Naive thymus-derived CD8-positive, alpha-beta T cell (primary cell): ENCODE results near the gene STMN1. TPM values are rescaled to one million over a fixed set of nuclear protein-coding genes. Genes with fewer than 3 reads are reported as not detected.

ENCODE experiments used
- ATAC-seq, 2 donors: fragments of 150-1000 bp; cut with Tn5 transposase in 1 of 2; sonication (Bioruptor Pico), chemical (Tn5 transposase) in 1 of 2; 1 replicate in 1 of 2; 2 replicates in 1 of 2; pipeline ENCODE4 v1.10.0; 2021; ENCODE audit warnings: mild to moderate bottlenecking in 2 of 2, moderate library complexity in 2 of 2
- POLR2A ChIA-PET: fragments of 350-600 bp; sonication (Branson Sonifier 250); formaldehyde crosslinking; loops from one replicate; lab custom pipeline; 2021; ENCODE audit warnings: antibody characterized with exemption; lab: Charles Lee
- DNase-seq, 10 donors: peaks; one replicate each; pipeline versions ENCODE4 v3.0.0 to v3.0.0-alpha.2; 2020 to 2022
- H3K27ac Mint-ChIP-seq, 10 donors: one replicate each; pipeline ENCODE4 v1.8.0; 2020 to 2022; ENCODE audit warnings: mild to moderate bottlenecking in 10 of 10, mixed read lengths in 10 of 10, moderate library complexity in 4 of 10, inconsistent platforms in 1 of 10
- H3K27me3 Mint-ChIP-seq, 5 donors: one replicate each; pipeline ENCODE4 v1.8.0; 2021 to 2022; ENCODE audit warnings: mixed read lengths in 5 of 5
- H3K36me3 Mint-ChIP-seq, 3 donors: one replicate each; pipeline ENCODE4 v1.8.0; 2020 to 2022; ENCODE audit warnings: mixed read lengths in 3 of 3, mild to moderate bottlenecking in 2 of 3, inconsistent platforms in 1 of 3
- H3K4me1 Mint-ChIP-seq, 4 donors: one replicate each; pipeline ENCODE4 v1.8.0; 2021 to 2022; ENCODE audit warnings: mixed read lengths in 4 of 4
- H3K4me3 Mint-ChIP-seq, 10 donors: one replicate each; pipeline ENCODE4 v1.8.0; 2020 to 2022; ENCODE audit warnings: mild to moderate bottlenecking in 10 of 10, mixed read lengths in 10 of 10, moderate library complexity in 6 of 10, inconsistent platforms in 1 of 10
- H3K9me3 Mint-ChIP-seq, 9 donors: one replicate each; pipeline ENCODE4 v1.8.0; 2020 to 2022; ENCODE audit warnings: mixed read lengths in 9 of 9, mild to moderate bottlenecking in 3 of 9, inconsistent platforms in 1 of 9, moderate library complexity in 1 of 9
- polyA plus RNA-seq, 3 donors: library from polyadenylated mRNA; unstranded; fragments of 300-500 nt; fragmentation: Illumina TruSeq; gene quantifications; one replicate each; pipeline ENCODE4 v1.2.3, GENCODE V29; 2021
- total RNA-seq, 8 experiments: library from RNA in 2 of 8; stranded (reverse) in 2 of 8; gene quantifications; one replicate each; pipeline ENCODE4 v1.2.3 and lab custom pipeline; 2021 to 2026

STMN1 gene
- total and polyA plus RNA-seq, 5 experiments from 2014 or later: 83.3 to 238 (median 197) TPM

DNA sequence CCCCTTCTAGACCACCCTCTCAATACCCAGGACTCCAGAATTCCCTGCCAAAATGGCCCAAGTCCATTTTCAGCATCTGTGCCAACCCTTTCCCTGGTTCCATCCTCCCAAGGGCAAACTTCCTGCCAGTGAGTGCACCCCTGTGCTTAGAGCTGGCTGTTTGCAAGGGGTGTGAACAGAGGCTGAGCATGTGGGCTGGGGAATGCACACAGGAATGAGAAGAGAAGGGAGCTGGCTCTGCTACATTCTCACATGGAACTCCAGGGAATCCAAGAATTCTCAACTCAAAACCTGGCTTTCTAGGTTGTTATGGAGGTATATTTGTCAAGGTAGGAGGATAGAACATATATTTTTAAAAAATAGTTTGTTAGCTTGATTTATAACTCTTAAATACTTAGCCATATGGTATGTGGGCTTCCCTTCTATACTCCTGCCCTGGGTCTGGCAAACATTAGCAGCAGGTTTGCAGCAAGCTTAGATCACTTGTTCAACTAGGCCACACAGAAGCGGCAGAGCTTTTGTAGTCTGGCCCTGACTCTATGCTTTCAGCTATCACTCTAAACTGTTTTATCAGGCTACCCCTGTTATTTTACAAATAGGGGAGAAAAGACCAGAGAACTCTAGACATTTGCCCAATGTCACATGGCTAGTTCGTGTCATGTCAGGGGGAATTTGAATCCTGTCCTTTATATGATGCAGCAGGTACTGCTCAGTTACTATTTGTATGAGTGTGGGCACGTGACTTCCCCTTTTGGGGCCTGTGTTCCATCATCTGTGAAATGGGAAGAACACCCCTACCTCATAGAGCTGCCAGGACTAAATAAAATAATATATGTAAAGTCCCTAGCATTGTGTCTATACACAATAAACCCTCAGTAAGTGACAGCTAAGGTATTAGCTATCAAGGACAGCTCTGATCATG lies 8.1 kb upstream of the STMN1 start:
- ATAC-seq (no peak), DNase-seq (no peak)
- Mint-ChIP-seq H3K27me3 (no peaks in the 10 kb centered on the region), H3K4me1 (peaks cover 7 to 19% (median 13%) of the 10 kb centered on the region in 4 donors), H3K9me3 (no peaks in the 10 kb centered on the region), H3K36me3 (no peaks in the 10 kb centered on the region), H3K27ac (peak overlapping the region in 1 of 10 donors; percentile 73), H3K4me3 (no peak overlapping the region)
- POLR2A ChIA-PET: interaction anchor here (0.6 to 1.7 kb wide), 3 partner anchors 8 to 313 kb away, joined by 5 to 6 read pairs (median 6); no protein-coding TSS in a partner anchor

DNA sequence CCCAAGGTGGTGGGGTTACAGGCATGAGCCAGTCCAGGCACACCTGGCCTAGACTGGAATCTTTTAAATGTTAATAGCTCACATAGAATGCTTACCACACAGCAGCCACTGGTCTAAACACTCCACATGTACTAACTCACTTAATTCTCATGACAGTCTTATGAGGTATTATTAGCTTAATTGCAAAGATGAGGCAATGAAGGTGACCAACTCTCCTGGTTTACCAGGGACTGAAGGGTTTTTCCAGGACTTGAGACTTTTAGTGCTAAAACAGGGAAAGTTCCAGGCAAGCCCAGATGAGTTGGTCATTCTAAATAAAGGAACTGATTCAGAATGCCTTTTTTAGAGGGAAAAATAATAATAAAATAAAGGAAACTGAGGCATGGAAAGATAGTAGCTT lies 7.0 kb upstream of the STMN1 start:
- Mint-ChIP-seq H3K27ac (no peak overlapping the region), H3K36me3 (no peaks in the 10 kb centered on the region), H3K4me1 (peaks cover 7 to 13% (median 9%) of the 10 kb centered on the region in 4 donors), H3K27me3 (no peaks in the 10 kb centered on the region), H3K9me3 (no peaks in the 10 kb centered on the region), H3K4me3 (no peak overlapping the region)
- ATAC-seq: no peak
- POLR2A ChIA-PET: interaction anchor here (1.6 to 1.7 kb wide), 2 partner anchors 10 to 75 kb away, joined by 3 to 6 read pairs; no protein-coding TSS in a partner anchor
- DNase-seq: no peak

- Mint-ChIP-seq H3K27ac (no peak overlapping the region), H3K4me3 (no peak overlapping the region), H3K27me3 (no peaks in the 10 kb centered on the region), H3K4me1 (peaks cover 2 to 7% (median 5%) of the 10 kb centered on the region in 4 donors), H3K36me3 (no peaks in the 10 kb centered on the region), H3K9me3 (no peaks in the 10 kb centered on the region)
- DNase-seq (no peak), ATAC-seq (no peak)
- POLR2A ChIA-PET: interaction anchor here (1.6 to 1.7 kb wide), 2 partner anchors 11 to 76 kb away, joined by 3 to 6 read pairs; no protein-coding TSS in a partner anchor
Measured at GRCh38 chr1:25912076-25912831, 6.0 kb upstream of the STMN1 start.

DNA sequence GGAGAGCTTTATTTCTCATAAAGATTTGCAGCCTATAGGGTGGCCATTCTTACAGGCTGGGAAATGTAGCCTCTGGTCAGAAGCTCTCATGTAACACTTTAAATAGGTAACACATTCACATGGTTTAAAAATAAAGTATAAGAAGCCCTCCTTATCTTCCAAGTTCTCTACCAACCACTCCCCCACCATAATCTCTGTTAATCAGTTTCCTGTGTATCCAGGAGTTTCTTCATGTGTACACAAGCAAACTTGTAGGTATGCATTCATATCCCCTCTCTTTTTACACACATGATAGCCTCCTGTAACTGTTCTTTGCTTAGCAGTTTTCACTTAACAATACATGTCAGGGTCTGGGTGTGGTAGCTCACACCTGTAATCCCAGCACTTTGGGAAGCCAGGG lies 4.9 kb upstream of the STMN1 start:
- no peaks in the 10 kb centered on the region for H3K9me3 Mint-ChIP-seq
- POLR2A ChIA-PET: no interaction called here
- no peaks in the 10 kb centered on the region for H3K27me3 Mint-ChIP-seq
- no peak for DNase-seq
- H3K4me3 Mint-ChIP-seq: no peak overlapping the region
- peaks cover 3 to 13% (median 6%) of the 10 kb centered on the region in 4 donors for H3K4me1 Mint-ChIP-seq
- no peak overlapping the region for H3K27ac Mint-ChIP-seq
- no peak for ATAC-seq
- H3K36me3 Mint-ChIP-seq: no peaks in the 10 kb centered on the region

GRCh38 chr1:25909040-25909439 lies 2.8 kb upstream of the STMN1 start:
- no peaks in the 10 kb centered on the region for H3K9me3 Mint-ChIP-seq
- no peaks in the 10 kb centered on the region for H3K36me3 Mint-ChIP-seq
- no peak overlapping the region for H3K4me3 Mint-ChIP-seq
- DNase-seq (no peak), ATAC-seq (no peak)
- no peaks in the 10 kb centered on the region for H3K27me3 Mint-ChIP-seq
- POLR2A ChIA-PET: interaction anchor here (0.5 to 1.2 kb wide), 4 partner anchors 9 to 320 kb away, joined by 4 to 6 read pairs (median 5); no protein-coding TSS in a partner anchor
- peaks cover 8 to 26% (median 17%) of the 10 kb centered on the region in 4 donors for H3K4me1 Mint-ChIP-seq
- H3K27ac Mint-ChIP-seq: peak overlapping the region in 1 of 10 donors; percentile 7

- POLR2A ChIA-PET: interaction anchor here (0.6 to 1.5 kb wide), 4 partner anchors 14 to 463 kb away, joined by 3 to 6 read pairs (median 4); partner anchors contain the start of genes PAFAH2 and PAQR7
- peak overlapping the region in 2 of 10 donors; percentile 17 to 19 for H3K27ac Mint-ChIP-seq
- DNase-seq (no peak), ATAC-seq (no peak)
- H3K4me3 Mint-ChIP-seq: peak overlapping the region in 3 of 10 donors; percentile 14 to 29 (median 26)
- no peaks in the 10 kb centered on the region for H3K9me3 Mint-ChIP-seq
- H3K27me3 Mint-ChIP-seq: no peaks in the 10 kb centered on the region
- peaks cover 8 to 26% (median 17%) of the 10 kb centered on the region in 4 donors for H3K4me1 Mint-ChIP-seq
- no peaks in the 10 kb centered on the region for H3K36me3 Mint-ChIP-seq
Measured at GRCh38 chr1:25908161-25908560, 1.9 kb upstream of the STMN1 start.

- H3K27ac Mint-ChIP-seq: peak overlapping the region in 9 of 10 donors; percentile 4 to 94 (median 70)
- peak overlapping the region; percentile 46 to 96 (median 86) for H3K4me3 Mint-ChIP-seq
- POLR2A ChIA-PET: interaction anchor here (0.8 to 1.5 kb wide), 4 partner anchors 16 to 326 kb away, joined by 3 to 4 read pairs (median 3); partner anchors contain the start of genes CEP85, PAFAH2 and PAQR7
- H3K27me3 Mint-ChIP-seq: no peaks in the 10 kb centered on the region
- H3K9me3 Mint-ChIP-seq: no peaks in the 10 kb centered on the region
- no peak for ATAC-seq
- no peak for DNase-seq
- peaks cover 8 to 26% (median 18%) of the 10 kb centered on the region in 4 donors for H3K4me1 Mint-ChIP-seq
- H3K36me3 Mint-ChIP-seq: peaks cover 0 to 2% (median 2%) of the 10 kb centered on the region in 3 donors
Measured at GRCh38 chr1:25907601-25908000, 1.4 kb upstream of the STMN1 start.

GRCh38 chr1:25906644-25907300 lies 553 bp upstream of the STMN1 start:
- H3K36me3 Mint-ChIP-seq: peaks cover 0 to 4% (median 4%) of the 10 kb centered on the region in 3 donors
- ATAC-seq (peak; percentile 12 to 13), DNase-seq (peak in 8 of 10 donors; percentile 14 to 71 (median 28))
- no peaks in the 10 kb centered on the region for H3K27me3 Mint-ChIP-seq
- no peaks in the 10 kb centered on the region for H3K9me3 Mint-ChIP-seq
- peak overlapping the region; percentile 26 to 94 (median 75) for H3K27ac Mint-ChIP-seq
- H3K4me1 Mint-ChIP-seq: peaks cover 8 to 26% (median 19%) of the 10 kb centered on the region in 4 donors
- POLR2A ChIA-PET: interaction anchor here (0.8 to 4.3 kb wide), 6 partner anchors 16 to 327 kb away, joined by 3 to 29 read pairs (median 4); partner anchors contain the start of genes CEP85 and PAFAH2
- peak overlapping the region; percentile 84 to 96 (median 88) for H3K4me3 Mint-ChIP-seq

DNA sequence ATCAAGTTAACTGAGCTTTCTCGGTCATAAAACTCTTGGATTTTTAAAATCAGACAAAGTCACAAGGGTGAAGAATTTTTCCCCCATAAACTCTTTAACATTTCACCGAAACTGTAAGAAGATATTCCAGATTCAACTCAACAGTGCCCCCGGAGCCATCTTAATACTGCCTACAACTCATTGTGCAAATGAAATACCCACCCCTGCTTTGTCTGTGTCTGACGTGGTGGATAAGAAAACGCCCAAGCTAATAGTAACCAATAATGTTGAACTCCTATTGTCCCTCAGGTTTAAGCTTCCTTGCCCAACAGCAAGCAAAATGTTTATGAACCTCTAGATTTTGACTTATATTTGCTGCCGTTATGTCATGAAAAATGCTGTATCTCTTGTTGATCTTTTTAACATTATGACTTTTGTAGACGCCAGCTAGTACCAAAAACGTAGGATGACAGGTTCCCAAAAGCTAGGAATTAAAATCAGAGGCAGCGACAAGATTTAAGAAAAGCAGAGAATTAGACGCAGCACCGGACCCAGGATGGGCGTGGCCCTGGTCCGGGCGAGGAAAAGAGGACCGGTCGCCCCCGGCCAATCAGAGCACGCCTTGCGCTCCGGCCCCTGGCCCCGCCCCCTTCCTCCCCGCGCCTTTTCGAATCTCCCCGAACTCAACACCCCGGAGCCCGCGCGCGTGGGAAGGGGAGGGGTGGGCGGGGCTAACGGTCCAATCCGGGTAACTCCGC lies 1.1 kb downstream of the STMN1 start:
- H3K9me3 Mint-ChIP-seq: no peaks in the 10 kb centered on the region
- no peaks in the 10 kb centered on the region for H3K27me3 Mint-ChIP-seq
- peak overlapping the region; percentile 84 to 97 (median 94) for H3K27ac Mint-ChIP-seq
- H3K36me3 Mint-ChIP-seq: peaks cover 0 to 19% (median 9%) of the 10 kb centered on the region in 3 donors
- peak; percentile 66 to 71 for ATAC-seq
- POLR2A ChIA-PET: interaction anchor here (0.8 to 4.6 kb wide), 10 partner anchors 9 to 94 kb away, joined by 3 to 29 read pairs (median 9); partner anchors contain the start of genes MTFR1L, PAFAH2 and PAQR7
- H3K4me1 Mint-ChIP-seq: peaks cover 8 to 26% (median 19%) of the 10 kb centered on the region in 4 donors
- peak overlapping the region; percentile 84 to 98 (median 92) for H3K4me3 Mint-ChIP-seq
- peak; percentile 76 to 96 (median 88) for DNase-seq

GRCh38 chr1:25903986-25904385 lies 2.2 kb downstream of the STMN1 start:
- DNase-seq: no peak
- no peaks in the 10 kb centered on the region for H3K27me3 Mint-ChIP-seq
- H3K36me3 Mint-ChIP-seq: peaks cover 0 to 28% (median 9%) of the 10 kb centered on the region in 3 donors
- no peak for ATAC-seq
- peak overlapping the region in 5 of 10 donors; percentile 44 to 97 (median 88) for H3K27ac Mint-ChIP-seq
- H3K4me3 Mint-ChIP-seq: peak overlapping the region in 9 of 10 donors; percentile 84 to 98 (median 92)
- H3K9me3 Mint-ChIP-seq: no peaks in the 10 kb centered on the region
- H3K4me1 Mint-ChIP-seq: peaks cover 8 to 26% (median 19%) of the 10 kb centered on the region in 4 donors
- POLR2A ChIA-PET: interaction anchor here (1.3 to 4.6 kb wide), 5 partner anchors 8 to 93 kb away, joined by 3 to 29 read pairs (median 25); partner anchors contain the start of genes MTFR1L, PAFAH2 and PAQR7

GRCh38 chr1:25902462-25902861 lies 3.8 kb downstream of the STMN1 start:
- H3K36me3 Mint-ChIP-seq: peaks cover 0 to 28% (median 9%) of the 10 kb centered on the region in 3 donors
- no peak overlapping the region for H3K4me3 Mint-ChIP-seq
- H3K4me1 Mint-ChIP-seq: peaks cover 8 to 22% (median 19%) of the 10 kb centered on the region in 4 donors
- POLR2A ChIA-PET: interaction anchor here (1.0 to 4.6 kb wide), 5 partner anchors 11 to 95 kb away, joined by 3 to 29 read pairs (median 6); partner anchors contain the start of gene PAFAH2
- no peaks in the 10 kb centered on the region for H3K9me3 Mint-ChIP-seq
- H3K27me3 Mint-ChIP-seq: no peaks in the 10 kb centered on the region
- DNase-seq (no peak), ATAC-seq (no peak)
- peak overlapping the region in 1 of 10 donors; percentile 24 for H3K27ac Mint-ChIP-seq
